HG03139 (cell line): ENCODE data around the gene PSD4.

ENCODE experiments used
- ATAC-seq: cut with Tn5 transposase; IDR thresholded peaks from one replicate; pipeline ENCODE4 v1.9.1; 2021; ENCODE audit not compliant: unreplicated experiment

The PSD4 gene

DNA sequence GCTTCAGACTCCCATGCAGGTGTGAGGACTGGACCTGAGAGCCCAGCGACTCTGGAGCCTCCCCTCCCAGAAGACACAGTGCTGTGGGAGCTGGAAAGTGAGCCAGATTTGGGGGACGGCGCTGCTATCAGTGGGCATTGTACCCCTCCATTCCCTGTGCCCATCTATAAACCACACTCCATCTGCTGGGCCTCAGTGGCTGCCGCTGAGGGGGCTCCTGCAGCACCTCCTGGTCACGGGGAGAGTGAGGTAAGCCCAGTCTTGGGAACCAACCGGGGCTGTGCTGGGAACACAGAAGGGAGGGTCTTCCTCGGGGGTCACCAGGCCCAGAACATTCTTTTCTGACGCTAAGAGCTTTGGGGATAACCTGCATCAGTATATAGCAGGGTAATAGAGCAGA lies 9.5 kb downstream of the PSD4 start:
- ATAC-seq = no peak

DNA sequence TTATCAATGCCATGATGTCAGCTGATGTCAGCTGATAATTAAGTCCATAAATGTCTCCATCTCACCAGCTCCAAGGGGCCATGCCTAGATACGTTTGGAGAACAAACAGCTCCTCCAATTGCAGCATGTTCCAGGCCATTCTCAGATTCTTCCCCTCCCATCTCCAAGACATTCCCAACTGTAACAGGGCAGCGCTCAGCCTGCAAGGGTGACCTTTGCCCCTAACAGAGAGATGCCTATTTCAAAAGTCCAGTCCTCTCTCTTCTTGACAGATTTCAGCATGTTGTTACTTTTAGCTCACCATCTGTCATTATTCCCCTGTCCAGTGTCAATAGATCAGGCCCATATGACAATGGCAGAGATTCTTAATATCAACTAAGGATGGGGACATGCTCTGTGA lies 9.9 kb downstream of the PSD4 start:
- no peak for ATAC-seq

GRCh38 chr2:113184531-113185230 lies 10.9 kb downstream of the PSD4 start:
- no peak for ATAC-seq

DNA sequence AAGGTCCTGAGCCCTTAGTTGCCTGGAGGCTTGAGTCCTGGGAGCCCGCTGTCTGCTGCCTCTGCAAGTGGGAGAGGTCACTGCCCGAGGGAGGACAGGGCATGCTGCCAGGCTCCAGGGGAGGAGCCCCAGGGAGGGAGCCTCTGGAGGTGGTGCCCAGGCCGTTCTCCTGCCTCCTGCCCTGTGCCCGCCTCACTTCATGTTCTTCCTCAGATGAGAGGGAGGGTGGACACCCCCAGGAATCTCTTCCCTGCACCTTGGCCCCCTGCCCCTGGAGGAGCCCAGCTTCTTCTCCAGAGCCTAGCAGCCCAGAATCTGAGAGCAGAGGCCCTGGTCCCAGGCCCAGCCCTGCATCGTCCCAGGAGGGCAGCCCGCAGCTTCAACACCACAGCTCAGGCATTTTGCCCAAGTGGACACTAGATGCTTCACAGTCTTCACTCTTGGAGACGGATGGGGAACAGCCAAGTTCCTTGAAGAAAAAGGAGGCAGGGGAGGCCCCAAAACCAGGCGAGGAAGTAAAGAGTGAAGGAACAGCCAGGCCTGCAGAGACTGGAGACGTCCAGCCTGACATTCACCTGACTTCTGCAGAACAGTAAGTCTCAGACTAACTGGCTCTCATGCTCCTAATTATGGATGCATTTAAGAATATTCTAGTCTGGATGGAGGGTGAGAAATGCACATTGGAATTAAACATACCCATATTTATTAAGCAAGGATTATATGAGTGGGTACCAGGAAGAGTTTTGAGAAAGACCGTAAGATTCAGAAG lies 12.1 kb downstream of the PSD4 start:
- ATAC-seq = no peak

DNA sequence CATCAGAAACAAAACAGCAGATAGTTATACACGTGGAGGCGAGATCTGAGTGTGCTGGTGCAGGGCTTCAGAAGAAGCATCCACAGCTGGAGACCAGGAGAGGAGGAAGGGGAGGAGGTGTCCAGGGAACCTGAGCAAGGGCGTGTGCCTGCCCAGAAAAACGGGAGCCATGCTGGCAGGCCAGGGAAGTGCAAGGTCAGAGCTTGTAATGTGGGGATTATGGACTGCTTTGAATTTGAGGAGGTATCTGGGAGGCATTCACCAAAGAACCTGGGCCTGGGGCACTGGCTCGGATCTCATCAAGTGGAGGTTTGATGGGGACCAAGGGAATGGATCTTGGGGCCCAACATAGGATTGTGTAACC lies 12.6 kb downstream of the PSD4 start:
- ATAC-seq = no peak

DNA sequence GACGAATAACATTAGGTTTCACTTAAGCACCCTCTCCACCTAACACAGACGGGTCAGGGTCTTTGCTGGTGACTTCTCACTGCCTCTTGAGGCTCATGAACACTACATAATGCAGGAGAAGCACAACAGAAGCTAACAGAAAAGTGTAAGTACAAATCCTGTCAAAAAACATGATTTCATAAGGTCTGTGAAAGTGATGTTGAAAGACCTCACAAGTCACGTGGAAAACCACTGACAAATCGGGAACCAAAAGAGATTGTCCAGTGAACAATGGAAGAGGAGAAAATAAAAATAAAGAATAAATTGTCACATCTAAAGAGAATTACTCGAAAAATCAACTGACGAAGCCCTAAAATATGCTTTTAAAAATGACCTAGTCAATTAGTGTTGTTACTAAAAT lies 14.0 kb downstream of the PSD4 start:
- no peak for ATAC-seq

GRCh38 chr2:113190871-113191270 lies 17.1 kb downstream of the PSD4 start:
- ATAC-seq = no peak

- ATAC-seq = no peak
Observed at GRCh38 chr2:113192459-113193100, 18.8 kb downstream of the PSD4 start.

GRCh38 chr2:113195923-113196501 lies 22.2 kb downstream of the PSD4 start:
- ATAC-seq = no peak

DNA sequence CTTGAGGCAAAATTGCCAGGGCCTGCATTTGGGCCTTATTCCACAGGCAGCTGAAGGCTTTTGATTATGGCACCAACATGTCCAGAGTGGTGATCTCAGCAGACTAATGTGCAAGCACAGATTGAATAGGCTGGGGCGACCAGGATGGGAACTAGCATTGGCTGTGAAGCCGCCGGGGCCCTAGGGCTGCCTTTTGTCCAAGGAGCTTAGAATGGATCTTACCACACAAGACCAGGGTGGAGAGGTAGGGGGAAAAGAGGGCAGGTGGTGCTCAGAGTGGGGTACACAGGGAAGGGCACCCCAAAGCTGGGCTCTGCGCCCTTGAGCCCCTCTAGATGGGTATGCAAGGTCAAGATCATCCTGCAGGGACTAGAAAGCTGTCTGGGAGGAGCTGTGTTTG lies 23.1 kb downstream of the PSD4 start:
- no peak for ATAC-seq

GRCh38 chr2:113197347-113198047 lies 23.7 kb downstream of the PSD4 start:
- no peak for ATAC-seq

GRCh38 chr2:113198048-113198789 lies 24.4 kb downstream of the PSD4 start:
- no peak for ATAC-seq

DNA sequence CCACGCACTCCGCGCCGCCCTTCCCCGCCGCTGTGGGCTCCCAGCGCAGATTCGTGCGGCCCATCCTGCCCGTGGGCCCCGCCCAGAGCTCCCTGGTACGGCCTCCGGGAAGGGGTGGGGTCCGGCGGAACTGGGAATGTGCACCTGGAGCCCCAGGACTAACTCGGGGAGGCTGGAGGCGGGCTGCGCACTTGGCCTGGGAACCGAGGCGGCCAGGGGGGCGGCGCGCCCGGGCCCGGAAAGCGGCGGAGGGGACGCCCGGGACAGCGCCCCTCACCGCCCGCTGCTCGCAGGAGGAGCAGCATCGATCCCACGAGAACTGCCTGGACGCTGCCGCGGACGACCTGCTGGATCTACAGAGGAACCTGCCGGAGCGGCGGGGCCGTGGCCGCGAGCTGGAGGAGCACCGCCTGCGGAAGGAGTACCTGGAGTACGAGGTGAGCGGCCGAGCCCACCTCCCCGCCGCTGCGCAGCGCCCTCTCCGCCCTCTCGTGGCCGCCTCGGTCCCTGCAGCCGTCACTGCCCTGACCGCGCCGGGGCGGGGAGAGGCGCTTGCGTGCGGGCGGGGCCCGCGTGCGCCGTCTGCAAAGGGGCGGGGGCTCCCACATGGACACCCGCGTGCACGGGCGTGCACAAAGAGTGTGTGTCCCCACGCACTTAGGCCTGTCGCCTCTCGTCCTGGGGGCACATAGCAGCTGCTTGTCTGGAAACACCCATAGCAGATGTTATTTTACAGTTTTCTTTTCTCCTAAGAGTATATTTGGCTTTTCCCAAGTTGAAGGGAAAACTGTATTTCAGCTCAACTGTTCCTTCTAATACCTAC lies 25.2 kb downstream of the PSD4 start:
- peak; percentile 45 for ATAC-seq

DNA sequence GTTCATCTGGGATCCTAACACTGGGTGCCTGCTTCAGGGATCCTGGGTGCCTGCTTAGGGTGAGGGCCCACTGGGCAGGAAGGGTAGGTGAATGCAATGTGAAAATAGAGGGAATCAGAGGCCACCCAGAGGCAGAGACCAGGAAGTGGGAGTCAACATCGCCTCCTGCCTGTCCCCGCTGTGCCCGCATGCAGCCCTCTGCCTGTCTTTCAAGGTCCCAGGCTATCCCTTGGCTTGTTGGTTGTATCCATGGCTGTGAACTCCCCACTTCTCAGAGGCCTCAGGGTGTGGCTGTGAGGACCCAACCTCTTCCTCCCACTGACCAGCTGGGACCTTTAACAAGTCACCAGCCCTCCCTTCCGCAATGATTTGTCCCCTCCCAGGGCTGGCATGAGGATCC lies 26.5 kb downstream of the PSD4 start:
- no peak for ATAC-seq

DNA sequence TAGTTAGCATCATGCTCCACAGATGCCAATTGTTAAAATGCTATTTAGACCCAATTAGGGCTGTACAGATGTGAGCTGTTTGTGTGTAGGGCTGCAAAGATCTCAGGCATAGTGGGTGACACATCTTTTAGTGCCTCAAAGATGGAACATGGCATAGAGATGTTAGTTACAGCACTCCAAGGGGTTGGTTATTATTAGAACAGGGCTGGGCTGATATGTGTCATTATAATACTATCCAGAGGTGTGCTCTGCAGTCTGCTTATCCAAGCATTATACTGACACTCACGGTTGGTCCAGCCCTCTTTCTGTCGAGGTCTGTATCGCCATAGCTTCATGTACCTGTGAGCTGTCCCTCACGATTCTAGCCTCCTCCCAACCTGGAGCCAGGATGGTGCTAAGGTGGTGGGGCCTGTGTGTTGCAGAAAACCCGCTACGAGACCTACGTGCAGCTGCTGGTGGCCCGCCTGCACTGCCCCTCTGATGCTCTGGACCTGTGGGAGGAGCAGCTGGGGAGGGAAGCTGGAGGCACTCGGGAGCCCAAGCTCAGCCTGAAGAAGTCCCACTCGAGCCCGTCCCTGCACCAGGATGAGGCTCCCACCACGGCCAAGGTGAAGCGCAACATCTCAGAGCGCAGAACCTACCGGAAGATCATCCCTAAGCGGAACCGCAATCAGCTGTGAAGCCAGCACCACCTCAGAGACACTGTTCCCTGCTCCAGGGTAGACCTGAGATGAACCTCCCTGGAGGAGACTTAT lies 27.1 kb downstream of the PSD4 start:
- no peak for ATAC-seq

- no peak for ATAC-seq
Observed at GRCh38 chr2:113201496-113202304, 27.9 kb downstream of the PSD4 start.

DNA sequence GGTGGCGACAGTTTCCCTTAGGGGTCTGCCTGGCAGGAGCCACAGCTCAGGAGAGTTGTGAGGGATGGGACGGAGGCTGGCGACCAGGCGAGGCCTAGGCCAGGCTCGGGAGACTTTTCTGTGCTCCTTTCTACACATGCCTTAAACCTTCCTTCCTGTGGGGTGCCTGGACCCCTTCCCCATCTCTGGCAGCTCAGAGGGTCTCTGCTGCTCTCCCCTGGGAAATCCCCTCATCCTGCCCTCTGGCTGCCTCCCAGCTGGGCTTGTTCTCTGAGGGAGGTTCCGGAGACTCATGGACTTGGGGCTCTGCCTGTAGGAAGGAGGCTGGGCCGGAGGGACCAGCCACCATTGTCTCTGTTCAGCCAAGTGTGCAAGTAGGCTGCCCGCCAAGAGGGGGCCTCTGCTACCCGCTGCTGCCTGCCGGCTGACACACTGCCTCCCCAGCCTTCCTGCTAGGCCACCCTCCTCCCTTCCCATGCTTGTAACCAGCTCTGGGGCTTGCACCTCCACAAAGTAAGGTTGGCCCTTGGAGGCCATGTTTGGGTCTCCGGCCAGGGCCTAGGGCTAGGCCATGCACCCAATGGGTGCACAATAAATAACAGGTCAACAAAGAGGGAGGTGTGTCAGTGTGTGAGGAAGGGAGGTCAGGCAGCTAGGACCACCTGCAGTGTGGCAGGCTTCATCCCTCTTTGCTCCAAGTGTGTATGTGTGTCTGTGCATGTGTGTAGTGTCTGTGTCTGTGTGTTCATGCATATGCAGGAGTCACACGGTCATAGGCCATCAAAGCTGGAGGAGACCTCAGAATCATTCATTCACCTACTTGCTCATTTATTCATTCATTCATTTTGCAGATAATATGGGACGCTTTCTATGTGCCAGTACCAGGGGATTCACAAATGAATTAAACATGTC lies 28.8 kb downstream of the PSD4 start:
- ATAC-seq = no peak
